ENCODE data around the gene KTN1. TPM values are rescaled to one million over a fixed set of nuclear protein-coding genes. Genes with fewer than 3 reads are reported as not detected.
A peak's percentile ranks its signal among the peaks of the same experiment; 100 is the strongest.

Gene KTN1
- total and polyA plus RNA-seq, 8 donors = 125 to 171 (median 140) TPM

- no peak overlapping the region for H3K27ac ChIP-seq
- no peak for DNase-seq
- no peak overlapping the region for H3K4me3 ChIP-seq
- H3K4me1 ChIP-seq = no peaks in the 10 kb centered on the region
- H3K9me3 ChIP-seq = peaks cover 0 to 3% of the 10 kb centered on the region in 2 donors
- no peak for TF ChIP-seq CTCF (IDR thresholded peaks at IDR 0.05)
- intact Hi-C loops (cut with DNase I) = loop anchor here in 1 of 2 donors (10.0 kb wide), 1 partner anchor 743 kb away; no protein-coding TSS in a partner anchor
- H3K27me3 ChIP-seq = no peaks in the 10 kb centered on the region
- no peaks in the 10 kb centered on the region for H3K36me3 ChIP-seq
- peak; percentile 80 for ATAC-seq
Observed at GRCh38 chr14:55731311-55731872, 151.4 kb downstream of the KTN1 start.

GRCh38 chr14:55731881-55732498 is 152.0 kb downstream of the KTN1 start:
- intact Hi-C loops (cut with DNase I) = loop anchor here in 1 of 2 donors (10.0 kb wide), 1 partner anchor 743 kb away; no protein-coding TSS in a partner anchor
- Histone ChIP-seq H3K36me3 (no peaks in the 10 kb centered on the region), H3K4me3 (no peak overlapping the region), H3K27me3 (no peaks in the 10 kb centered on the region), H3K4me1 (no peaks in the 10 kb centered on the region), H3K9me3 (peaks cover 0 to 3% of the 10 kb centered on the region in 2 donors), H3K27ac (no peak overlapping the region)
- DNase-seq = peak in 1 of 4 donors; percentile 33
- peak; percentile 42 to 62 for TF ChIP-seq CTCF (IDR thresholded peaks at IDR 0.05)
- ATAC-seq = peak; percentile 82

GRCh38 chr14:55733599-55733998 is 153.6 kb downstream of the KTN1 start:
- intact Hi-C loops (cut with DNase I) = loop anchor here in 1 of 2 donors (10.0 kb wide), 1 partner anchor 741 kb away; no protein-coding TSS in a partner anchor
- H3K36me3 ChIP-seq = no peaks in the 10 kb centered on the region
- H3K9me3 ChIP-seq = peaks cover 0 to 3% of the 10 kb centered on the region in 2 donors
- no peak overlapping the region for H3K27ac ChIP-seq
- no peak for TF ChIP-seq CTCF (IDR thresholded peaks at IDR 0.05)
- ATAC-seq (no peak), DNase-seq (no peak)
- H3K4me1 ChIP-seq = no peaks in the 10 kb centered on the region
- no peaks in the 10 kb centered on the region for H3K27me3 ChIP-seq
- no peak overlapping the region for H3K4me3 ChIP-seq

Other genes with a start within 250 kb of the KTN1 start
- gene ATG14, start 168.4 kb upstream of the KTN1 start, total RNA-seq = 1 to 10 TPM; 7.1 to 9.0 TPM
- 10 to 100 TPM; 21.4 to 25.6 (median 24.2) TPM for gene ATG14, start 168.4 kb upstream of the KTN1 start, polyA plus RNA-seq (ENCODE audit: insufficient read length in 6 of 6)
- not detected for gene TBPL2, start 139.6 kb upstream of the KTN1 start, total RNA-seq
- gene TBPL2, start 139.6 kb upstream of the KTN1 start, polyA plus RNA-seq (ENCODE audit: insufficient read length in 6 of 6) = under 1 TPM in 4 of 6 donors, not detected in 2; 0.07 to 0.22 (median 0.14) TPM